Fibroblast of pulmonary artery (primary cell): ENCODE results near the gene PLEKHJ1.

ENCODE experiments used
- DNase-seq: peaks from one replicate; pipeline ENCODE4 v3.0.0-alpha.2; 2010; ENCODE audit warnings: low read depth
- H3K4me3 ChIP-seq: replicated peaks from 2 replicates; pipeline ENCODE4 v1.5.1; 2011; ENCODE audit warnings: low read depth, mild to moderate bottlenecking, control low read depth, low read length, moderate library complexity
- TF ChIP-seq, protein P1 (sequence below): IDR thresholded peaks from 2 replicates; pipeline ENCODE4 v1.5.1; 2011; ENCODE audit warnings: mild to moderate bottlenecking, control low read depth, low read length, inconsistent platforms; ENCODE audit errors: missing control alignments

PLEKHJ1 gene

DNA sequence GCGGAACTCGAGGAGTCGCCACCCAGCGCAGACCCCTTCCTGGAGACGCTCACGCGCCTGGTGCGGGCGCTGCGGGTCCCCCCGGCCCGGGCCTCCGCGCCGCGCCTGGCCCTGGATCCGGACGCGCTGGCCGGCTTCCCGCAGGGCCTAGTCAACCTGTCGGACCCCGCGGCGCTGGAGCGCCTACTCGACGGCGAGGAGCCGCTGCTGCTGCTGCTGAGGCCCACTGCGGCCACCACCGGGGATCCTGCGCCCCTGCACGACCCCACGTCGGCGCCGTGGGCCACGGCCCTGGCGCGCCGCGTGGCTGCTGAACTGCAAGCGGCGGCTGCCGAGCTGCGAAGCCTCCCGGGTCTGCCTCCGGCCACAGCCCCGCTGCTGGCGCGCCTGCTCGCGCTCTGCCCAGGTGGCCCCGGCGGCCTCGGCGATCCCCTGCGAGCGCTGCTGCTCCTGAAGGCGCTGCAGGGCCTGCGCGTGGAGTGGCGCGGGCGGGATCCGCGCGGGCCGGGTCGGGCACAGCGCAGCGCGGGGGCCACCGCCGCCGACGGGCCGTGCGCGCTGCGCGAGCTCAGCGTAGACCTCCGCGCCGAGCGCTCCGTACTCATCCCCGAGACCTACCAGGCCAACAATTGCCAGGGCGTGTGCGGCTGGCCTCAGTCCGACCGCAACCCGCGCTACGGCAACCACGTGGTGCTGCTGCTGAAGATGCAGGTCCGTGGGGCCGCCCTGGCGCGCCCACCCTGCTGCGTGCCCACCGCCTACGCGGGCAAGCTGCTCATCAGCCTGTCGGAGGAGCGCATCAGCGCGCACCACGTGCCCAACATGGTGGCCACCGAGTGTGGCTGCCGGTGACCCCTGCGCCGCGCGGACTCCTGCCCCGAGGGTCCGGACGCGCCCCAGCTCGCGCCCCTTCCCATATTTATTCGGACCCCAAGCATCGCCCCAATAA lies 15.3 kb upstream of the PLEKHJ1 start:
- no peak overlapping the region for H3K4me3 ChIP-seq
- TF ChIP-seq, protein P1, sequence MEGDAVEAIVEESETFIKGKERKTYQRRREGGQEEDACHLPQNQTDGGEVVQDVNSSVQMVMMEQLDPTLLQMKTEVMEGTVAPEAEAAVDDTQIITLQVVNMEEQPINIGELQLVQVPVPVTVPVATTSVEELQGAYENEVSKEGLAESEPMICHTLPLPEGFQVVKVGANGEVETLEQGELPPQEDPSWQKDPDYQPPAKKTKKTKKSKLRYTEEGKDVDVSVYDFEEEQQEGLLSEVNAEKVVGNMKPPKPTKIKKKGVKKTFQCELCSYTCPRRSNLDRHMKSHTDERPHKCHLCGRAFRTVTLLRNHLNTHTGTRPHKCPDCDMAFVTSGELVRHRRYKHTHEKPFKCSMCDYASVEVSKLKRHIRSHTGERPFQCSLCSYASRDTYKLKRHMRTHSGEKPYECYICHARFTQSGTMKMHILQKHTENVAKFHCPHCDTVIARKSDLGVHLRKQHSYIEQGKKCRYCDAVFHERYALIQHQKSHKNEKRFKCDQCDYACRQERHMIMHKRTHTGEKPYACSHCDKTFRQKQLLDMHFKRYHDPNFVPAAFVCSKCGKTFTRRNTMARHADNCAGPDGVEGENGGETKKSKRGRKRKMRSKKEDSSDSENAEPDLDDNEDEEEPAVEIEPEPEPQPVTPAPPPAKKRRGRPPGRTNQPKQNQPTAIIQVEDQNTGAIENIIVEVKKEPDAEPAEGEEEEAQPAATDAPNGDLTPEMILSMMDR, result no peak
- no peak for DNase-seq

- TF ChIP-seq, protein P1, result no peak
- no peak for DNase-seq
These were observed 14.6 kb upstream of the PLEKHJ1 start for GRCh38 chr19:2250766-2251105.

DNA sequence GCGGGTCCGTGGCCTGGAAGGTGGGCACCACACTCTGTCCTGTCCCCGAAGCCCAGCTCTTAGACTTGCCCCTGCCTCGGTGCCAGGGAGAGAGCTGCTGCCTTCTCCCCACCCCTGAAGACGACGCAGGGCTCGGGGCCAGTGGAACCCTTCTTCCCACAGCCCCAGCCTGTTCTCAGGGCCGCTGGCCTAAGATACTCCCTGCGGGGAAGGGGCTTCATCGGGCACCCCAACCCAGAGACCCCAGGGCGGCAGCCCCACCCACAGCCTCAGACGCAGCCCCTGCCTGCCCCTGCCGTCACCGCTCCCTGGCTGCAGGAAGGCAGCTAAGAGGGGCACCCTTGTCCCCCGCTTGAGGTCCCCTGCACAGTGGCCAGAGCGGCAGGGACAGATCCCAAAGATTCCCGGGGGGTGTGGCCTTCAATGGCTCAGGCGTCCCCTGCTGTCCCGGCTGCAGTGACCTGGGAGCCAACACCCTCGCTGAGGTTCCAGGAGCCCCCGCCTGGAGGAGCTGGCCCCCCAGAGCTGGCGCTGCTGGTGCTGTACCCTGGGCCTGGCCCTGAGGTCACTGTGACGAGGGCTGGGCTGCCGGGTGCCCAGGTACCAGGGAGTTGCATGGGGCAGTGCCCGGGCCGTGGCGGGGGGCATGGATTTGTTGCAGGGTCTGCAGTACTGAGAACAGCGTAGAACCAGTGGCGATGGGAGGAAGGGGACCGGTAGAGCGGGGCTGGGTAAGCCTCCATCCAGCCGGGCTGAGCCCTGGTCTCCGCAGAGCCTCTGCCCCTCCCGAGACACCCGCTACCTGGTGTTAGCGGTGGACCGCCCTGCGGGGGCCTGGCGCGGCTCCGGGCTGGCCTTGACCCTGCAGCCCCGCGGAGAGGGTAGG lies 14.0 kb upstream of the PLEKHJ1 start:
- H3K4me3 ChIP-seq, result no peak overlapping the region
- DNase-seq, result no peak
- TF ChIP-seq, protein P1, result no peak

More at GRCh38 chr19:2250766-2251105, 14.6 kb upstream of the PLEKHJ1 start:
- H3K4me3 ChIP-seq, result no peak overlapping the region

DNA sequence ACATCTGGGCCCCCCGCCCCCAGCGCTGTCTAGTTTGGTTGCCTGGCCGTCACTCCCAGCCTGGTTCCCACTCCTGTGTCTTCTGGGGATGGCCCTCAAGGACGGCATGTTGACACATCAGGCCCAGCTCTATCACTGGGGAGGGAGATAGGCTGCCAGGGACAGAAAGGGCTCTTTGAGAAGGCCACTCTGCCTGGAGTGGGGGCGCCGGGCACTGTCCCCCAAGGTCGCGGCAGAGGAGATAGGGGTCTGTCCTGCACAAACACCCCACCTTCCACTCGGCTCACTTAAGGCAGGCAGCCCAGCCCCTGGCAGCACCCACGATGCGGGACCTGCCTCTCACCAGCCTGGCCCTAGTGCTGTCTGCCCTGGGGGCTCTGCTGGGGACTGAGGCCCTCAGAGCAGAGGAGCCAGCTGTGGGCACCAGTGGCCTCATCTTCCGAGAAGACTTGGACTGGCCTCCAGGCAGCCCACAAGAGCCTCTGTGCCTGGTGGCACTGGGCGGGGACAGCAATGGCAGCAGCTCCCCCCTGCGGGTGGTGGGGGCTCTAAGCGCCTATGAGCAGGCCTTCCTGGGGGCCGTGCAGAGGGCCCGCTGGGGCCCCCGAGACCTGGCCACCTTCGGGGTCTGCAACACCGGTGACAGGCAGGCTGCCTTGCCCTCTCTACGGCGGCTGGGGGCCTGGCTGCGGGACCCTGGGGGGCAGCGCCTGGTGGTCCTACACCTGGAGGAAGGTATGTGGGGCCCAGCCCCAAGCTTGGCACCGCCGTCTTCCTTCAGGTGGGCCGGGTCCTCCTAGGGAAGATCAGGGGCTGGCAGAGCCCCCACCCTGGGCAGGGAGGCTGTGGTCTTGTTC lies 13.1 kb upstream of the PLEKHJ1 start, which contains the start of gene AMH:
TSS of gene AMH (plus strand) at position 314 of the 857 bp plus-strand sequence. CDS start at position 324, 10 bp downstream.
- DNase-seq, result no peak
- H3K4me3 ChIP-seq, result no peak within 1 kb of the TSS
- TF ChIP-seq, protein P1, result no peak

- H3K4me3 ChIP-seq, result no peak overlapping the region
- TF ChIP-seq, protein P1, result no peak
- DNase-seq, result no peak
These were observed 12.2 kb upstream of the PLEKHJ1 start for GRCh38 chr19:2248136-2249009.
